Endothelial cell of hepatic sinusoid (primary cell): ENCODE data around the gene AKAP7.
"Not testable (repeated sequence)": the region's sequence is repeated elsewhere in the genome, so short reads cannot be mapped to it uniquely, and the experiment has no call there.

Source experiments
- in situ Hi-C: cut with HindIII; loops from 2 replicates; pipeline ENCODE4 v1.10.0; 2017; ENCODE audit warnings: low sequenced_read_pairs

Gene AKAP7

GRCh38 chr6:131135244-131136020, at the start of gene AKAP7:
Gene AKAP7 (plus strand): TSS chr6:131135467. CDS start chr6:131135764, 297 bp downstream.
- in situ Hi-C loops: no loop called here

GRCh38 chr6:131090339-131090738, 44.9 kb upstream of the AKAP7 start:
- in situ Hi-C loops: not testable (repeated sequence)

GRCh38 chr6:131091944-131092343, 43.3 kb upstream of the AKAP7 start:
- in situ Hi-C loops: not testable (repeated sequence)

GRCh38 chr6:131093334-131093733, 41.9 kb upstream of the AKAP7 start:
- in situ Hi-C loops: no loop called here

- in situ Hi-C loops: no loop called here
These were observed 38.5 kb upstream of the AKAP7 start for GRCh38 chr6:131096786-131097185.

- in situ Hi-C loops: no loop called here
These were observed 33.2 kb upstream of the AKAP7 start for GRCh38 chr6:131101911-131102680.

- in situ Hi-C loops: no loop called here
These were observed 32.0 kb upstream of the AKAP7 start for GRCh38 chr6:131103296-131103695.

- in situ Hi-C loops: no loop called here
These were observed 31.4 kb upstream of the AKAP7 start for GRCh38 chr6:131103901-131104300.

GRCh38 chr6:131107151-131107550, 28.1 kb upstream of the AKAP7 start:
- in situ Hi-C loops: no loop called here

GRCh38 chr6:131112249-131112648, 23.0 kb upstream of the AKAP7 start:
- in situ Hi-C loops: no loop called here

GRCh38 chr6:131115651-131116050, 19.6 kb upstream of the AKAP7 start:
- in situ Hi-C loops: no loop called here

GRCh38 chr6:131116321-131116720, 18.9 kb upstream of the AKAP7 start:
- in situ Hi-C loops: no loop called here

- in situ Hi-C loops: no loop called here
These were observed 18.4 kb upstream of the AKAP7 start for GRCh38 chr6:131116755-131117360.

GRCh38 chr6:131117878-131118277, 17.4 kb upstream of the AKAP7 start:
- in situ Hi-C loops: no loop called here

- in situ Hi-C loops: no loop called here
These were observed 13.3 kb upstream of the AKAP7 start for GRCh38 chr6:131122007-131122406.

- in situ Hi-C loops: no loop called here
These were observed 12.8 kb upstream of the AKAP7 start for GRCh38 chr6:131122516-131122915.

GRCh38 chr6:131124336-131125071, 10.8 kb upstream of the AKAP7 start:
- in situ Hi-C loops: no loop called here

- in situ Hi-C loops: no loop called here
These were observed 9.8 kb upstream of the AKAP7 start for GRCh38 chr6:131125431-131125830.

- in situ Hi-C loops: no loop called here
These were observed 5.3 kb upstream of the AKAP7 start for GRCh38 chr6:131129689-131130553.

- in situ Hi-C loops: no loop called here
These were observed 4.7 kb upstream of the AKAP7 start for GRCh38 chr6:131130554-131130940.
